Measurements from ENCODE around the gene POFUT1.

DNA sequence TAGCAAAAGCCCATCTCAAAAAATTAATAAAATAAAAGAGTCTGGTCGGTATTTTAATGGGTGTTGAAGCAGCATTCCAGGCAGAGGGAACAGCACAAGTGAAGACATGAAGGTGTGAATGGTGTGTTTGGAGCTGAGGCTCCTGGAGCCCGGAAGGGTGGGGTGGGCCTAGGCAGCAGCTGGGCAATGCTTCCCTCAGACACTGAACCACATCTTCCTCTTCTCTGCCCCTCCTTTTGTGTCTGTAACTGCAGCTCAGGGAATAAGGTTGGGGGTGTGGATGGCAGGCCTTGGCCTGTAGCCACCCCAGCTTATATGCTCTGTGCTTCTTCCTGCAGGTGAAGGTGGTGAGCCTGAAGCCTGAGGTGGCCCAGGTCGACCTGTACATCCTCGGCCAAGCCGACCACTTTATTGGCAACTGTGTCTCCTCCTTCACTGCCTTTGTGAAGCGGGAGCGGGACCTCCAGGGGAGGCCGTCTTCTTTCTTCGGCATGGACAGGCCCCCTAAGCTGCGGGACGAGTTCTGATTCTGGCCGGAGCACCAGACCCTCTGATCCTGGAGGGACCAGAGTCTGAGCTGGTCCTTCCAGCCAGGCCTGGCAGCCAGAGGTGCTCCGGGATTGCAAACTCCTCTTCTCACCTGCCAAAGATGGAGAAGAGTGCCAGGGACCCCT lies 26.6 kb downstream of the POFUT1 start:
- no peak for TF ChIP-seq ELF1 (IDR thresholded peaks at IDR 0.05)
- TF ChIP-seq EP300 (IDR thresholded peaks at IDR 0.05; ENCODE audit: borderline replicate concordance in 1 of 2, low read depth in 1 of 2, low read length in 1 of 2) = no peak
- no peak for TF ChIP-seq CTCF (IDR thresholded peaks at IDR 0.05)
- TF ChIP-seq MXI1 (IDR thresholded peaks at IDR 0.05; ENCODE audit: low read depth, low read length) = no peak
- TF ChIP-seq GABPA (IDR thresholded peaks at IDR 0.05; ENCODE audit: low read depth) = no peak
- no peak for TF ChIP-seq TAF1 (IDR thresholded peaks at IDR 0.05; ENCODE audit: borderline replicate concordance, low read depth, low read length)

Measured in SK-N-SH (cell line).